Measurements from ENCODE around the gene JAKMIP1. TPM values are rescaled to one million over a fixed set of nuclear protein-coding genes. Genes with fewer than 3 reads are reported as not detected.
A peak's percentile ranks its signal among the peaks of the same experiment; 100 is the strongest.

Gene JAKMIP1
- total RNA-seq, 1 donor from 2014 or later, result 0.64 TPM

GRCh38 chr4:6230502-6230785, 30.1 kb upstream of the JAKMIP1 start:
- Histone ChIP-seq H3K4me1 (no peaks in the 10 kb centered on the region), H3K9me3 (no peaks in the 10 kb centered on the region), H3K4me3 (no peak overlapping the region), H3K27ac (no peak overlapping the region), H3K27me3 (no peaks in the 10 kb centered on the region), H3K36me3 (no peaks in the 10 kb centered on the region)
- ATAC-seq (no peak), DNase-seq (no peak)
- intact Hi-C loops (cut with DNase I), result no loop called here
- TF ChIP-seq CTCF (IDR thresholded peaks at IDR 0.05), result no peak

GRCh38 chr4:6229671-6230501, 29.5 kb upstream of the JAKMIP1 start:
- Histone ChIP-seq H3K36me3 (no peaks in the 10 kb centered on the region), H3K9me3 (no peaks in the 10 kb centered on the region), H3K27me3 (no peaks in the 10 kb centered on the region), H3K27ac (no peak overlapping the region), H3K4me3 (no peak overlapping the region), H3K4me1 (no peaks in the 10 kb centered on the region)
- peak; percentile 39 for DNase-seq
- no peak for TF ChIP-seq CTCF (IDR thresholded peaks at IDR 0.05)
- intact Hi-C loops (cut with DNase I), result no loop called here
- no peak for ATAC-seq

GRCh38 chr4:6229095-6229494, 28.7 kb upstream of the JAKMIP1 start:
- no peak for TF ChIP-seq CTCF (IDR thresholded peaks at IDR 0.05)
- H3K9me3 ChIP-seq, result no peaks in the 10 kb centered on the region
- H3K4me1 ChIP-seq, result no peaks in the 10 kb centered on the region
- intact Hi-C loops (cut with DNase I), result no loop called here
- DNase-seq (no peak), ATAC-seq (no peak)
- H3K27me3 ChIP-seq, result peaks cover 5% of the 10 kb centered on the region
- H3K27ac ChIP-seq, result no peak overlapping the region
- no peak overlapping the region for H3K4me3 ChIP-seq
- no peaks in the 10 kb centered on the region for H3K36me3 ChIP-seq

GRCh38 chr4:6228158-6229067, 28.1 kb upstream of the JAKMIP1 start:
- Histone ChIP-seq H3K36me3 (no peaks in the 10 kb centered on the region), H3K4me1 (no peaks in the 10 kb centered on the region), H3K4me3 (no peak overlapping the region), H3K9me3 (no peaks in the 10 kb centered on the region), H3K27me3 (peaks cover 7% of the 10 kb centered on the region), H3K27ac (no peak overlapping the region)
- intact Hi-C loops (cut with DNase I), result no loop called here
- no peak for ATAC-seq
- DNase-seq, result no peak
- TF ChIP-seq CTCF (IDR thresholded peaks at IDR 0.05), result no peak

GRCh38 chr4:6227412-6228157, 27.2 kb upstream of the JAKMIP1 start:
- Histone ChIP-seq H3K27me3 (peaks cover 12% of the 10 kb centered on the region), H3K4me3 (no peak overlapping the region), H3K9me3 (no peaks in the 10 kb centered on the region), H3K36me3 (no peaks in the 10 kb centered on the region), H3K27ac (no peak overlapping the region), H3K4me1 (no peaks in the 10 kb centered on the region)
- ATAC-seq, result no peak
- peak; percentile 30 for DNase-seq
- no peak for TF ChIP-seq CTCF (IDR thresholded peaks at IDR 0.05)
- intact Hi-C loops (cut with DNase I), result no loop called here
